HG02610 (cell line): ENCODE data around the gene DPF1.

ENCODE experiments used
- ATAC-seq: cut with Tn5 transposase; IDR thresholded peaks from one replicate; pipeline ENCODE4 v1.9.1; 2021; ENCODE audit warnings: mild to moderate bottlenecking, moderate library complexity; ENCODE audit not compliant: unreplicated experiment

Gene DPF1

DNA sequence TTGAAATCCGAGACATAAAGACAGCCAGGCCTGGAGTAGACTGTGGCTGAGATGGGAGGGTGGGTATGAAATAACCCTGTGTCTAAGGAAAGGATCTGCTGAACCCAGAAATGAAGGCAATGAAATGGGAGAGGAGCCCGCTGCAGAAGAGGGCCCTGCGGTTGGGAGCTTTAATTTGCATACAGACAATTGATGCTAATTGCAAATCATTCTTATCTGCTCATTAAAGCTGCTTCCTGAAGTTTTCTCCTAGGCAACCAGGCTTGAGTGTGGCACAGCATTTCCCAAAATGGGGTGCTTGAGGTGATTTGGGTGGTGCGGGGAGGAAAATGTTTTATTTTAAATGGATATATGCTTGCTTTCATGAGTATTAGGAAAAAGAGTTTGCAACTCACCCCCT lies 55.4 kb downstream of the DPF1 start:
- no peak for ATAC-seq

DNA sequence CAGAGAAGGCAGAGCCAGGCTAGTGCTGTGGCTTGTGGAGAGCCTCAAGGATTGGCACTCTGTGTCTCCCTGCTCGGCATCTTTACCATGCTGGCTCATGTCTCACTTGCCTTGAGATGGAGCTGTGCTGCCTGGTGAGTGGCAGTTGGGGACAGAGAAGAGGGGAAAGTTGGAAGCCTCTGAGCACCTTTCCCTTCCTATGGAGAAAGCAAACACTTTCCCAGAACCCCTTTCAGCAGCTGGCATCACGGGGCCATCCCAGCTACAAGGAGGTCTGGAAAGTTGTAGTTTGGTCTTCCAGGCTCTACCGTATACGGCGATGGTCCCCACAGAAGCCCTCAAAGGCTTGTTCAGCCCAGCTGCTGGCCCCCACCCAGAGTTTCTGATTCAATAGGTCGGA lies 58.7 kb downstream of the DPF1 start:
- no peak for ATAC-seq

DNA sequence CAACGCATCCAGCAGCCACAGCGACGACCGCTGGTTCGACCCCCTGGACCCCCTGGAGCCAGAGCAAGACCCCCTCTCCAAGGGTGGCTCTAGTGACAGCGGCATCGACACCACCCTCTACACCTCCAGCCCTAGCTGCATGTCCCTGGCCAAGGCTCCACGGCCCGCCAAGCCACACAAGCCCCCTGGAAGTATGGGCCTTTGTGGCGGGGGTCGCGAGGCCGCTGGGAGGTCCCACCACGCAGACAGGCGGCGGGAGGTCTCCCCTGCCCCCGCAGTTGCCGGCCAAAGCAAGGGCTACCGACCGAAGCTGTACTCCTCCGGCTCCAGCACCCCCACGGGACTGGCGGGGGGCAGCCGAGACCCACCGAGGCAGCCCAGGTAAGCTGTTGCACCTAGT lies 59.5 kb downstream of the DPF1 start:
- no peak for ATAC-seq

DNA sequence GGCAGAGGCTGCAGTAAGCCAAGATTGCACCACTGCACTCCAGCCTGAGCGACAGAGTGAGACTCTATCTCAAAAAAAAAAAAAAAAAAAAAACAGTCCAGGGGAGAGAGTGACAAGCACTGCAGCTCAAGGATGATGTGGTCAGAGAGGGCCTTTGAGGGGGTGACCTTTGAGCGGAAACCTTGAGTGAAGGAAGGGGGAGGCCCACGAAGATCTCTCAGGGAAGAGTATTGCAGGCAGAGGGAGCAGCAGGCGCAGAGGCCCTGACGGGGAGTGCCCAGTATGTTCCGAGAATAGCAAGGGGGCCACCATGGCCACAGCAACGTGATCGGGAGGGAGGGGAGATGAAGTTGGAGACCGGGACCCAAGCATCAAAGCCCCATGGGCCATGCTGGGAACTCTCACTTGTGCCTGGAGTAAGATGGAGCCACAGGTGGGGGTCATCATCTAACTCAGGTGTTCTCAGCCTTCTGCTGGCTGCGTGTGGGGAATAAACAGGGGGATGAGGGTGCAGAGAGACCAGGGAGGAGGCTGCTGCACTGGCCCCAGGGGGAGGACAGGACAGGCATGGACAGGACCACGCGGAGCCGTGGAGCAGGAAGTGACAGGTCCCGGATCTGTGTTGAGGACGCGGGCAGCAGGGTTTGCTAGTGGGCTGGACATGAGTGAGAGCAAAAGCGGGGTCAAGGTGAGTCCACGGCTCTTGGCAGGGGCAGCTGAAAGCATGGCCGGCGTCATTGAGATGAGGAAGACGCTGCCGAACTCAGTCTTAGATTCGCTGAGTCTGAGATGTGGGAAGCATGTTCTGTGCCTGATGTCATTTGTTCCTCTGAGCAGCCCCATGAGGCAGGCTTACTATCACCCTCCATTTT lies 60.4 kb downstream of the DPF1 start:
- ATAC-seq, result no peak

DNA sequence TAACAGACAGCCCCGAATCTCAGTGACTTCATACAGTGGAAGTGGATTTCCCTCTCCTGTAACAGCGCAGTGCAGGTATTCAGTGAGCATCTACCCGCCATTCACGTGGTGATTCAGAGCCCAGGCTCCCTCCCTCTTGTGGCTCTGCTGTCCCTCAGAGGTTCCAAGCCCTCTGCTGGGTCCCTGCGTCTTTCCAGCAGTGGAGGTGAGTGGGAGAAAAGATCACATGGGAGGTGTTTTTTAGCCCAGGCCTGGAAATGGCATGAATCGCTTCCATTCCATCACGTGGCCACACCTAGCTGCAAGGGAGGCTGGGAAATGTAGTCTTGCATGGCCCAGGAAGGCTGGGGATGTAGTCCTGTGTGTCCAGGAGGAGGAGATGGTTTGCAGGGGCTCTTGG lies 61.4 kb downstream of the DPF1 start:
- no peak for ATAC-seq

DNA sequence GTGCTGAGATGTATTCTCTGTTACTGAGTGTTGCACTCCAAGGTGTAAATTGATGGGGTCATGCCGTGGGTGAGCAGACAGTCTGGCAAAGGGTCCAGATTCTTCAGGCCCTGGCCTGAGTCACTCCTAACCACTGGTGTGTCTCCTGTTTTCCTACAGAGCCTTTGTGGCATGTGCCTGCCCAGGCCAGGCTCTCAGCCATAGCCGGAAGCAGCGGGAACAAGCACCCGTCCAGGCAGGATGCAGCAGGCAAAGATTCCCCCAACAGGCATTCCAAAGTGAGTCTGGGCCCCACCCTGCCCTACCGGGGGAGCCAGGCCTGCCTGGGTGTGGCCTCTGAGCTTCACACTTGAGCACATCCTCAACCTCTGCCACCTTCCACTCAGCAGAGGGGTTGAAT lies 61.9 kb downstream of the DPF1 start:
- no peak for ATAC-seq
